ENCODE results near the gene SELPLG. TPM values are rescaled to one million over a fixed set of nuclear protein-coding genes. Genes with fewer than 3 reads are reported as not detected.
"Not testable (repeated sequence)": the region's sequence is repeated elsewhere in the genome, so short reads cannot be mapped to it uniquely, and the experiment has no call there.

The SELPLG gene
- total and polyA plus RNA-seq, 3 experiments from 2014 or later = 37.0 to 760 (median 37.7) TPM

GRCh38 chr12:108664338-108665258 lies 30.9 kb upstream of the SELPLG start:
- H3K9me3 Mint-ChIP-seq = no peaks in the 10 kb centered on the region
- H3K27me3 Mint-ChIP-seq = no peaks in the 10 kb centered on the region
- H3K4me1 Mint-ChIP-seq = peaks cover 6 to 14% (median 11%) of the 10 kb centered on the region in 3 donors
- H3K27ac Mint-ChIP-seq = peak overlapping the region; percentile 49 to 95 (median 88)
- DNase-seq = peak; percentile 61 to 86 (median 71)
- no peak overlapping the region for H3K27ac ChIP-seq (ENCODE audit: low read depth, low read length)
- H3K4me3 Mint-ChIP-seq = peak overlapping the region in 1 of 7 donors; percentile 45
- H3K36me3 Mint-ChIP-seq = no peaks in the 10 kb centered on the region
- H3K4me1 ChIP-seq (ENCODE audit: insufficient read depth, low read length) = peaks cover 7% of the 10 kb centered on the region
- H3K9me3 ChIP-seq (ENCODE audit: low read length) = no peaks in the 10 kb centered on the region
- ChIA-PET POLR2A (interaction anchor here (0.6 to 1.9 kb wide), 6 partner anchors 24 to 140 kb away, joined by 3 to 6 read pairs (median 3); no protein-coding TSS in a partner anchor), CTCF (interaction anchor here (0.6 to 6.4 kb wide), 48 partner anchors 12 to 822 kb away, joined by 3 to 174 read pairs (median 4); partner anchors contain the start of genes ALKBH2, ISCU and SELPLG)
- H3K27me3 ChIP-seq (ENCODE audit: insufficient read depth, low read length, poor library complexity, severe bottlenecking) = no peaks in the 10 kb centered on the region
- no peak overlapping the region for H3K4me3 ChIP-seq (ENCODE audit: low read length)
- no peaks in the 10 kb centered on the region for H3K36me3 ChIP-seq (ENCODE audit: insufficient read depth, low read length)

- no peaks in the 10 kb centered on the region for H3K9me3 Mint-ChIP-seq
- Histone ChIP-seq H3K4me3 (ENCODE audit: low read length) (no peak overlapping the region), H3K4me1 (ENCODE audit: insufficient read depth, low read length) (peaks cover 7% of the 10 kb centered on the region), H3K36me3 (ENCODE audit: insufficient read depth, low read length) (peaks cover 2% of the 10 kb centered on the region), H3K27me3 (ENCODE audit: insufficient read depth, low read length, poor library complexity, severe bottlenecking) (no peaks in the 10 kb centered on the region), H3K9me3 (ENCODE audit: low read length) (no peaks in the 10 kb centered on the region), H3K27ac (ENCODE audit: low read depth, low read length) (no peak overlapping the region)
- no peak for DNase-seq
- POLR2A ChIA-PET = interaction anchor here (0.6 to 1.9 kb wide), 4 partner anchors 28 to 1825 kb away, joined by 3 to 6 read pairs (median 4); no protein-coding TSS in a partner anchor
- no peak overlapping the region for H3K4me3 Mint-ChIP-seq
- CTCF ChIA-PET = interaction anchor here (0.9 to 6.4 kb wide), 20 partner anchors 18 to 432 kb away, joined by 3 to 174 read pairs (median 8); partner anchors contain the start of genes ALKBH2 and SELPLG
- peak overlapping the region in 7 of 8 donors; percentile 11 to 95 (median 55) for H3K27ac Mint-ChIP-seq
- H3K36me3 Mint-ChIP-seq = peaks cover 0 to 3% (median 0%) of the 10 kb centered on the region in 3 donors
- H3K27me3 Mint-ChIP-seq = no peaks in the 10 kb centered on the region
- H3K4me1 Mint-ChIP-seq = peaks cover 6 to 14% (median 11%) of the 10 kb centered on the region in 3 donors
Measured at GRCh38 chr12:108663324-108664015, 29.8 kb upstream of the SELPLG start.

- H3K27me3 Mint-ChIP-seq; H3K4me1 ChIP-seq (ENCODE audit: insufficient read depth, low read length); DNase-seq; H3K27me3 ChIP-seq (ENCODE audit: insufficient read depth, low read length, poor library complexity, severe bottlenecking); H3K4me1 Mint-ChIP-seq; H3K4me3 ChIP-seq (ENCODE audit: low read length); H3K36me3 ChIP-seq (ENCODE audit: insufficient read depth, low read length); H3K27ac Mint-ChIP-seq; H3K9me3 Mint-ChIP-seq; H3K9me3 ChIP-seq (ENCODE audit: low read length); H3K27ac ChIP-seq (ENCODE audit: low read depth, low read length); POLR2A ChIA-PET; H3K4me3 Mint-ChIP-seq: not testable (repeated sequence)
- H3K36me3 Mint-ChIP-seq = peaks cover 0 to 12% (median 3%) of the 10 kb centered on the region in 3 donors
- CTCF ChIA-PET = interaction anchor here (1.4 to 1.7 kb wide), 2 partner anchors 40 to 146 kb away, joined by 5 to 8 read pairs; no protein-coding TSS in a partner anchor
Measured at GRCh38 chr12:108658115-108658514, 24.4 kb upstream of the SELPLG start.

GRCh38 chr12:108657130-108657745 lies 23.5 kb upstream of the SELPLG start:
- H3K27me3 ChIP-seq (ENCODE audit: insufficient read depth, low read length, poor library complexity, severe bottlenecking) = no peaks in the 10 kb centered on the region
- no peak overlapping the region for H3K4me3 ChIP-seq (ENCODE audit: low read length)
- H3K9me3 ChIP-seq (ENCODE audit: low read length) = no peaks in the 10 kb centered on the region
- no peak overlapping the region for H3K27ac Mint-ChIP-seq
- H3K27ac ChIP-seq (ENCODE audit: low read depth, low read length) = no peak overlapping the region
- no peaks in the 10 kb centered on the region for H3K9me3 Mint-ChIP-seq
- DNase-seq = no peak
- no peak overlapping the region for H3K4me3 Mint-ChIP-seq
- ChIA-PET CTCF (interaction anchor here (1.7 kb wide), 1 partner anchor 147 kb away, joined by 8 read pairs; no protein-coding TSS in a partner anchor), POLR2A (no interaction called here)
- peaks cover 0 to 12% (median 3%) of the 10 kb centered on the region in 3 donors for H3K36me3 Mint-ChIP-seq
- peaks cover 4% of the 10 kb centered on the region for H3K36me3 ChIP-seq (ENCODE audit: insufficient read depth, low read length)
- no peaks in the 10 kb centered on the region for H3K4me1 ChIP-seq (ENCODE audit: insufficient read depth, low read length)
- H3K27me3 Mint-ChIP-seq = peaks cover 0 to 3% of the 10 kb centered on the region in 2 donors
- no peaks in the 10 kb centered on the region for H3K4me1 Mint-ChIP-seq

GRCh38 chr12:108656247-108656646 lies 22.6 kb upstream of the SELPLG start:
- DNase-seq; H3K4me1 ChIP-seq (ENCODE audit: insufficient read depth, low read length); H3K4me3 Mint-ChIP-seq; H3K9me3 ChIP-seq (ENCODE audit: low read length); H3K27me3 ChIP-seq (ENCODE audit: insufficient read depth, low read length, poor library complexity, severe bottlenecking); H3K27me3 Mint-ChIP-seq; H3K36me3 ChIP-seq (ENCODE audit: insufficient read depth, low read length); H3K4me3 ChIP-seq (ENCODE audit: low read length); H3K4me1 Mint-ChIP-seq; H3K27ac ChIP-seq (ENCODE audit: low read depth, low read length); H3K9me3 Mint-ChIP-seq; POLR2A ChIA-PET: not testable (repeated sequence)
- Mint-ChIP-seq H3K36me3 (peaks cover 0 to 18% (median 3%) of the 10 kb centered on the region in 3 donors), H3K27ac (peak overlapping the region in 1 of 8 donors; percentile 17)
- CTCF ChIA-PET = interaction anchor here (1.0 kb wide), 1 partner anchor 146 kb away, joined by 3 read pairs; no protein-coding TSS in a partner anchor

- H3K36me3 ChIP-seq (ENCODE audit: insufficient read depth, low read length); DNase-seq; H3K4me3 Mint-ChIP-seq; POLR2A ChIA-PET; H3K4me1 ChIP-seq (ENCODE audit: insufficient read depth, low read length); H3K27me3 Mint-ChIP-seq; H3K9me3 ChIP-seq (ENCODE audit: low read length); H3K27me3 ChIP-seq (ENCODE audit: insufficient read depth, low read length, poor library complexity, severe bottlenecking); H3K27ac Mint-ChIP-seq; H3K4me3 ChIP-seq (ENCODE audit: low read length); H3K27ac ChIP-seq (ENCODE audit: low read depth, low read length); H3K9me3 Mint-ChIP-seq; H3K4me1 Mint-ChIP-seq: not testable (repeated sequence)
- CTCF ChIA-PET = interaction anchor here (1.0 kb wide), 1 partner anchor 146 kb away, joined by 3 read pairs; no protein-coding TSS in a partner anchor
- peaks cover 0 to 20% (median 3%) of the 10 kb centered on the region in 3 donors for H3K36me3 Mint-ChIP-seq
Measured at GRCh38 chr12:108655812-108656175, 22.1 kb upstream of the SELPLG start.

GRCh38 chr12:108654622-108655021 lies 20.9 kb upstream of the SELPLG start:
- H3K36me3 ChIP-seq (ENCODE audit: insufficient read depth, low read length); DNase-seq; POLR2A ChIA-PET; H3K27ac ChIP-seq (ENCODE audit: low read depth, low read length); H3K9me3 Mint-ChIP-seq; H3K27ac Mint-ChIP-seq; H3K4me1 ChIP-seq (ENCODE audit: insufficient read depth, low read length); H3K27me3 ChIP-seq (ENCODE audit: insufficient read depth, low read length, poor library complexity, severe bottlenecking); H3K27me3 Mint-ChIP-seq; CTCF ChIA-PET; H3K9me3 ChIP-seq (ENCODE audit: low read length); H3K4me1 Mint-ChIP-seq; H3K4me3 ChIP-seq (ENCODE audit: low read length); H3K4me3 Mint-ChIP-seq: not testable (repeated sequence)
- H3K36me3 Mint-ChIP-seq = peaks cover 1 to 20% (median 3%) of the 10 kb centered on the region in 3 donors

Data from CD8-positive, alpha-beta memory T cell (primary cell).